ENCODE measurements around the gene ATXN7L3.

- TF ChIP-seq CTCF (IDR thresholded peaks at IDR 0.05) (no peak), CEBPB (IDR thresholded peaks at IDR 0.05) (no peak), POLR2AphosphoS2 (conservative IDR thresholded peaks at IDR 0.05; ENCODE audit: low read length) (no peak), KDM1A (IDR thresholded peaks at IDR 0.05; ENCODE audit: low read depth) (no peak), POLR2A (IDR thresholded peaks at IDR 0.05; ENCODE audit: low read length) (no peak), SMC3 (IDR thresholded peaks at IDR 0.05) (no peak), ELK1 (IDR thresholded peaks at IDR 0.05; ENCODE audit: low read depth, low read length) (no peak)
These were observed 29.4 kb upstream of the ATXN7L3 start for GRCh38 chr17:44229090-44229489.
